Measurements from ENCODE around the gene RNF150.

- no peak for TF ChIP-seq POLR2A (IDR thresholded peaks at IDR 0.05; ENCODE audit: low read depth, low read length)
- no peak for TF ChIP-seq POLR2AphosphoS5 (IDR thresholded peaks at IDR 0.05; ENCODE audit: low read depth, low read length)
- no peak for TF ChIP-seq TAF1 (IDR thresholded peaks at IDR 0.05; ENCODE audit: borderline replicate concordance, low read depth, low read length)
Measured at GRCh38 chr4:141179474-141180373, 46.5 kb upstream of the RNF150 start.

Measured in GM12892 (cell line).